Measurements from ENCODE around the gene ATP11B.

The ATP11B gene

GRCh38 chr3:182910936-182911781 lies 117.9 kb downstream of the ATP11B start:
- no peak for DNase-seq (ENCODE audit: low read depth)

- DNase-seq (ENCODE audit: low read depth): no peak
Observed at GRCh38 chr3:182911782-182912111, 118.4 kb downstream of the ATP11B start.

- DNase-seq (ENCODE audit: low read depth): no peak
Observed at GRCh38 chr3:182912474-182912873, 119.2 kb downstream of the ATP11B start.

GRCh38 chr3:182913889-182914288 lies 120.6 kb downstream of the ATP11B start:
- DNase-seq (ENCODE audit: low read depth): no peak

GRCh38 chr3:182914341-182914740 lies 121.0 kb downstream of the ATP11B start:
- no peak for DNase-seq (ENCODE audit: low read depth)

GRCh38 chr3:182917134-182917533 lies 123.8 kb downstream of the ATP11B start:
- no peak for DNase-seq (ENCODE audit: low read depth)

GRCh38 chr3:182919866-182920357 lies 126.6 kb downstream of the ATP11B start:
- no peak for DNase-seq (ENCODE audit: low read depth)

- DNase-seq (ENCODE audit: low read depth): no peak
Observed at GRCh38 chr3:182920515-182921084, 127.3 kb downstream of the ATP11B start.

- no peak for DNase-seq (ENCODE audit: low read depth)
Observed at GRCh38 chr3:182921665-182922355, 128.5 kb downstream of the ATP11B start.

GRCh38 chr3:182925330-182925943 lies 132.1 kb downstream of the ATP11B start:
- DNase-seq (ENCODE audit: low read depth): no peak

- DNase-seq (ENCODE audit: low read depth): no peak
Observed at GRCh38 chr3:182925944-182926337, 132.6 kb downstream of the ATP11B start.

GRCh38 chr3:182935803-182936202 lies 142.5 kb downstream of the ATP11B start:
- no peak for DNase-seq (ENCODE audit: low read depth)

- DNase-seq (ENCODE audit: low read depth): no peak
Observed at GRCh38 chr3:182936239-182936917, 143.1 kb downstream of the ATP11B start.

GRCh38 chr3:182936918-182937285 lies 143.6 kb downstream of the ATP11B start:
- DNase-seq (ENCODE audit: low read depth): no peak

GRCh38 chr3:182937293-182938051 lies 144.2 kb downstream of the ATP11B start:
- no peak for DNase-seq (ENCODE audit: low read depth)

- no peak for DNase-seq (ENCODE audit: low read depth)
Observed at GRCh38 chr3:182940266-182940808, 147.0 kb downstream of the ATP11B start.

- DNase-seq (ENCODE audit: low read depth): no peak
Observed at GRCh38 chr3:182941719-182942118, 148.4 kb downstream of the ATP11B start.

GRCh38 chr3:182947888-182948287 lies 154.6 kb downstream of the ATP11B start:
- no peak for DNase-seq (ENCODE audit: low read depth)

- DNase-seq (ENCODE audit: low read depth): no peak
Observed at GRCh38 chr3:182948305-182948704, 155.0 kb downstream of the ATP11B start.

GRCh38 chr3:182949688-182950087 lies 156.4 kb downstream of the ATP11B start:
- no peak for DNase-seq (ENCODE audit: low read depth)
